ENCODE measurements around the gene BDNF. TPM values are rescaled to one million over a fixed set of nuclear protein-coding genes. Genes with fewer than 3 reads are reported as not detected.

The BDNF gene
- polyA plus RNA-seq, 1 experiment, result 47.4 TPM

DNA sequence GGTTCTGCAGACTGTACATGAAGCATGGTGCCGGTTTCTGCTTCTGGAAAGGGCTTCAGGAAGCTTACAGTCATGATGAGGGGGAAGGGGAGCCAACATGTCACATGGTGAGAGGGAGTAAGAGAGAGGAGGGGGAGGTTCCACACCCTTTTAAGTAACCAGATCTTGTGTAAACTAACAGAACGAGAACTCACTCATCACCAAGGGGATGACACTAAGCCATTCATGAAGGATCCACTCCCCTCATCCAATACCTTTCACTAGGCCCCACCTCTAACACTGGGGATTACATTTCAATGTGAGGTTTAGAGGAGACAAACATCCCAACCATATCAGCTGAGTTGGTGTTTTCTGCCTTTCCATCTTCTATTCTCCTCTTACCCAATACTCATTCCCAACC lies 83.5 kb downstream of the BDNF start:
- no peak overlapping the region for H3K4me3 ChIP-seq (ENCODE audit: low read depth, low read length)
- no peaks in the 10 kb centered on the region for H3K27me3 ChIP-seq (ENCODE audit: control insufficient read depth, insufficient read depth, low read length)
- no peak for DNase-seq (ENCODE audit: low read depth)
- ChIA-PET POLR2A (no interaction called here), CTCF (no interaction called here)
- no peaks in the 10 kb centered on the region for H3K36me3 ChIP-seq (ENCODE audit: control insufficient read depth, insufficient read depth, low read length)
- TF ChIP-seq, protein P1, sequence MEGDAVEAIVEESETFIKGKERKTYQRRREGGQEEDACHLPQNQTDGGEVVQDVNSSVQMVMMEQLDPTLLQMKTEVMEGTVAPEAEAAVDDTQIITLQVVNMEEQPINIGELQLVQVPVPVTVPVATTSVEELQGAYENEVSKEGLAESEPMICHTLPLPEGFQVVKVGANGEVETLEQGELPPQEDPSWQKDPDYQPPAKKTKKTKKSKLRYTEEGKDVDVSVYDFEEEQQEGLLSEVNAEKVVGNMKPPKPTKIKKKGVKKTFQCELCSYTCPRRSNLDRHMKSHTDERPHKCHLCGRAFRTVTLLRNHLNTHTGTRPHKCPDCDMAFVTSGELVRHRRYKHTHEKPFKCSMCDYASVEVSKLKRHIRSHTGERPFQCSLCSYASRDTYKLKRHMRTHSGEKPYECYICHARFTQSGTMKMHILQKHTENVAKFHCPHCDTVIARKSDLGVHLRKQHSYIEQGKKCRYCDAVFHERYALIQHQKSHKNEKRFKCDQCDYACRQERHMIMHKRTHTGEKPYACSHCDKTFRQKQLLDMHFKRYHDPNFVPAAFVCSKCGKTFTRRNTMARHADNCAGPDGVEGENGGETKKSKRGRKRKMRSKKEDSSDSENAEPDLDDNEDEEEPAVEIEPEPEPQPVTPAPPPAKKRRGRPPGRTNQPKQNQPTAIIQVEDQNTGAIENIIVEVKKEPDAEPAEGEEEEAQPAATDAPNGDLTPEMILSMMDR (IDR thresholded peaks at IDR 0.05; ENCODE audit: insufficient read depth, low read depth, low read length), result no peak

DNA sequence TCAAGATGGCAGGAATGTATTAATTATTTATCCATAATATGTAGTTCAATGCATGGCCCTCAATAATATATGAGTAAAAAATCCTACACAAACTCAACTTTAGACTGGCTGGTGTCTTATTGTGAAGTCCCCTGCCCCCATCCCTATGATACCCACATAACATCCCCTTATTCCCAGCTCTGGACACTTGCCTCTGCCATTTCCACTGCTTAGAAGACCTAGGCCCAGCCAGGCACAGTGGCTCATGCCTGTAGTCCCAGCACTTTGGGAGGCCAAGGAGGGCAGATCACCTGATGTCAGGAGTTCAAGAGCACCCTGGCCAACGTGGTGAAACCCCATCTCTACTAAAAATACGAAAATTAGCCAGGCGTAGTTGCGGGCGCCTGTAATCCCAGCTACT lies 84.4 kb downstream of the BDNF start:
- TF ChIP-seq, protein P1 (IDR thresholded peaks at IDR 0.05; ENCODE audit: insufficient read depth, low read depth, low read length), result no peak
- Histone ChIP-seq H3K4me3 (ENCODE audit: low read depth, low read length) (no peak overlapping the region), H3K36me3 (ENCODE audit: control insufficient read depth, insufficient read depth, low read length) (no peaks in the 10 kb centered on the region), H3K27me3 (ENCODE audit: control insufficient read depth, insufficient read depth, low read length) (no peaks in the 10 kb centered on the region)
- no peak for DNase-seq (ENCODE audit: low read depth)
- ChIA-PET POLR2A (no interaction called here), CTCF (no interaction called here)

DNA sequence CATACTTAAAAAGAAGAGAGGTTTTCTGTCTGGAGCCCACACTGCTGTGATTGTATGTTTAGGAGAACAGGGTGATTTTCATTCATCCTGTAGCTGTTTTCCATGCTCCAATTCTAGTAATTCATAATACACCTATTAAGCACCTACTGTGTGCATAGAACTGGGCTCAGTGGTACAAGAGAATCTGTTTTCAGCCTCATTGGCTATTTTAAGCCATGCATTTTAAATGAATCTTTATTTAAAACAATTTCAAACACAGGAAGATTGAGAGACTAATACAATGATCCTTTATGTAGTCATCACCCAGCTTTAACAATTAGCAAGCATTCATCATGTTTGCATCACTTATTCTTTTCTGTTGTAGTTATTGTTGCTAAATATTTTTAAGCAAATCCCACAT lies 86.2 kb downstream of the BDNF start:
- no peak overlapping the region for H3K4me3 ChIP-seq (ENCODE audit: low read depth, low read length)
- DNase-seq (ENCODE audit: low read depth), result no peak
- H3K36me3 ChIP-seq (ENCODE audit: control insufficient read depth, insufficient read depth, low read length), result no peaks in the 10 kb centered on the region
- TF ChIP-seq, protein P1 (IDR thresholded peaks at IDR 0.05; ENCODE audit: insufficient read depth, low read depth, low read length), result no peak
- ChIA-PET CTCF (no interaction called here), POLR2A (no interaction called here)
- no peaks in the 10 kb centered on the region for H3K27me3 ChIP-seq (ENCODE audit: control insufficient read depth, insufficient read depth, low read length)

DNA sequence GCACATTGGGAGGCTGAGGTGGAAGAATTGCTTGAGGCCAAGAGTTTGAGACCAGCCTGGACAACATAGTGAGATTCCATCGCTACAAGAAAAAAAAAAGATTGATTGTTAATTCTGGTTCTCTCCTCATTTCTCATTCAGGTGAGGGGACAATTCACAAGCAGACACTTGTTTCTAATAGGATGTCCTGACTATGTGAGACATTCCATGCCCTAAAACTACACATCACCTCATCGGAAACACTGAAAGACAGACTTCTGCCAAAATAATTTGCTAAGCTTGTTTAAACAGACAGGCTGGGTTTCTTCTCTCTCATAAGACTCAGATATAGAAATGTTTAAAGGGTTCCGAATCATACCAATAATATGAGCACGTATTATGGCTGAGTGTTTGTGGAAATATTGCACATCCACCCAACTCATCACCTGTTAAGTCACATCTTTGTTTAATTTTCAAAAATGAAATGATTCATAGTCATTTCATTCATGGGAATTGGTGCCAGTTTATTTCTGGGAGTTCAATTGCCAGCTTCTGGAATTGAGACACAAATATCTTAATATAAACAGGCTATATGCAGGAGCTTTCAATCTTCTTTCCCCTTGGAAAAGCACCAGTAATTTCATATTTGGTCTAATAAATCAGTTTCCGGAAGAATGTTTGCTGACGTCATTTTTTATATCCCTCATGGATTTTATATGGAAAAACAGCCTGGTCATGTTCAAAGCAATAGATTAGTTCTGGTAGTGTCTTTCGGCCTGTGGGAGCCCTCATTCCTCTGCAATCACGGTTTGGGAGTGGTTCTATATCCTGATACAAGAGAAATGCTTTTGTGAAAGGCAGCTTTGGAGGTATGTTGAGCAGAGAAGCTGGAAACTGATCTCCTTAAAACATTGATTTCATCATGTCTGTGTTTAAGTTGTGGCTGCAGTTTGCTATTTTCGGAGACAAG lies 87.0 kb downstream of the BDNF start:
- no peaks in the 10 kb centered on the region for H3K27me3 ChIP-seq (ENCODE audit: control insufficient read depth, insufficient read depth, low read length)
- DNase-seq (ENCODE audit: low read depth), result no peak
- TF ChIP-seq, protein P1 (IDR thresholded peaks at IDR 0.05; ENCODE audit: insufficient read depth, low read depth, low read length), result no peak
- H3K36me3 ChIP-seq (ENCODE audit: control insufficient read depth, insufficient read depth, low read length), result no peaks in the 10 kb centered on the region
- no peak overlapping the region for H3K4me3 ChIP-seq (ENCODE audit: low read depth, low read length)
- ChIA-PET POLR2A (no interaction called here), CTCF (no interaction called here)

DNA sequence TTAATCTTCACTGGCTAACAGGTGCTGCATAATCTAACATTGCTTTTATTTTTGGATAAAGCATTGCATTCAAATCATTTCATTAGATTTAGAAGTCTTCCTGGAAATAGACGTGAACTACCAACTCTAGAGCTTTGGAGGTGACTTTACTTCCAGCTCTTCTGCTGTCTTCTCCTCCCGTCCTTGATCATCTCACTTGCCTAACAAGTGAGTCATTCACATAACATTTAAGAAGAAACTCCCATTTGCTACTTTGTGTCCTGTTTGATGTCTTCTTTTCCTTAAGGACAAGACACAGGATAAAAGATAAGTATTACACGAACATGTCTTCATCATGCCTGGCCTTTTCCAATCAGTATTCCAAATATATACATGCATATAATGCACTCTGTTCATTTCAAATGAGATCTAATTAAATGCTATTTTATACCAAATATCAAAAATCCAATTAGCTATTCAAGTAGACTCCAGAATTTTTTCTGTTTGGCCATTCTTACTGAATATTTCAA lies 88.3 kb downstream of the BDNF start:
- TF ChIP-seq, protein P1 (IDR thresholded peaks at IDR 0.05; ENCODE audit: insufficient read depth, low read depth, low read length), result no peak
- H3K36me3 ChIP-seq (ENCODE audit: control insufficient read depth, insufficient read depth, low read length), result no peaks in the 10 kb centered on the region
- ChIA-PET CTCF (no interaction called here), POLR2A (no interaction called here)
- no peaks in the 10 kb centered on the region for H3K27me3 ChIP-seq (ENCODE audit: control insufficient read depth, insufficient read depth, low read length)
- no peak for DNase-seq (ENCODE audit: low read depth)
- no peak overlapping the region for H3K4me3 ChIP-seq (ENCODE audit: low read depth, low read length)
